GM19397 (cell line): ENCODE results near the gene PAEP.
"Not testable (repeated sequence)": the region's sequence is repeated elsewhere in the genome, so short reads cannot be mapped to it uniquely, and the experiment has no call there.

Experiments
- ATAC-seq: cut with Tn5 transposase; IDR thresholded peaks from one replicate; pipeline ENCODE4 v1.9.1; 2021; ENCODE audit warnings: mild to moderate bottlenecking, moderate library complexity; ENCODE audit not compliant: unreplicated experiment

Gene PAEP

DNA sequence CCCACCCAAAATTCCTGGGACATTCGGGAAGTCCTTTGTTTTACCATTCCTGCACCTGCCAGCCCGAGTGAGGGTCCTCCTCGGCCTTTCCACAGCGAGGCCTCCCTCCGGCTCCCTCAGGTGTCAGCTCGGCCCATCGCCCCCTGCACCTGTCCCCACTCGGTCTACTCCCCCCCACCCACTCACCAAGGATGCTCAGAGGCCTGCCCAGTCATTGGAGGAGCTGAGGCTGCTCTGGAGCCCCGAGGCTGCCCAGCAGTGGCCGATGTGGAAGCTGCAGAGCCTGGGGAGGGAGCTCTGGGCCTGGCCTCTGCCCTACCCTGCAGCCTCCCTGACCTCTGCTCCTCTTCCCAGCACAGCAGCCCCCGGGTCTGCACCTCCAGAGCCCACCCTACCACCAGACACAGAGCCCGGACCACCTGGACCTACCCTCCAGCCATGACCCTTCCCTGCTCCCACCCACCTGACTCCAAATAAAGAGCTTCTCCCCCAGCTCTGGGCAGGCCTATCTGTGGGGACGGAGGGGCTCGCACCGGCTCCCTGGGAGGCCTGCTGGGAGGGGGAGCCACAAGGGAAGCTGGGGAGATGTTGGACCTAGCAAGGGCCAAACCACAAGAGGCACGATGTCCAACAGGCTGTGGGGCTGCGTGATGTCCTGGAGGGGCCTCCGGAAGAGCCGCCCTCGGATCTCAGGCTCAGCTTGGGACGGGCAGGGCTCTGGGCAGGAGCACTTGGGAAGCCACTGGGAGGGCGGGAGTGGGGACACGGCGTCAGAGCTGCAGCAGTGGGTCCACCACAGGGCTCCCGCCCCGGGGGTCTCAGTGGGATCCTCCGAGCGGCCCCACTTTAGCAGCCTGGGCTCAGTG is 11.8 kb upstream of the PAEP start:
- not testable (repeated sequence) for ATAC-seq

DNA sequence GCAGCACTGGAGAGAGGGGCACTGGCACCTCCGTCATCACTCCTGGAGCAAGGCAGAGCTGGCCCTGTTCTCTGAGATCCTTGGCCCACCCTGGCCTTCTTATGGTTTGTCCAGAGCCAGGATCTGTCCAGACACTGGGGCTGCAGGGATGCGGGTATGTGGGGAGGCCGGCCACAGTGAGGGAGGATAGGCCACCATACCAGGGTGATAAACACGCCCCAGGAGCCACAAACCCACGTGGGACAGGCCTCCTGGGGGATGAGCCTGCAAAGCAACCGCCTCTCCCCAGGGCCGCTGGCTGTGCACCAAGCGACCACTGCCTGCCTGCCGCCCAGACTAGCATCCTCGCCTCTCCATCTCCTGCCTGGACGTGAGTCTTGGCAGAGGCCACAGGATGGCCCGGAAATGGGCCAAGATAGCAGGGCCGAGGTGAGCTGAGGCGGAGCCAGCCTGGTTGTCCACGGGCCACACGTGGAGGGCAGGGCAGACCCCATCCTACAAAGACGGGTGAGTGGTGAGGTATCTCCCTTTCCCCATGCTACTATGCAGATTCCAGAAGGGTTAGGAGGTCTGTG is 11.1 kb upstream of the PAEP start:
- ATAC-seq = no peak

DNA sequence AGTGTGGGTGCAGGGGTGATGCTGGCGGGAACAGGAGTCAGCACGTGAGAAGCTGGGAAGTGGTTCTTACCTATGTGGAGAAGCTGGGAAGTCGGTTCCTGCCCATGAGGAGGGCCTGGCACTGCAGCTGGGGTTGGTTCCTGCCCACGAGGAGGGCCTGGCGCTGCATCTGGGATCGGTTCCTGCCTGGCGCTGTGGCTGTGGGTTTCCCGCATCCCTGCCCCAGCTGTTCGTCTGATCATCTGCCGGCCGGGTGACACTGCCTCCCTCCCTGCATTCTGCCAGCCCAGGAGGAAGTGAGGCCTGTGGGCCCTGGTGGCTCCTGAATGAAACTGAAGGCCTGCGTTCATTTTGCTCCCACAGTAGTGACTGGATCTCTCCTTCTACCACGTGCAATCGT is 10.5 kb upstream of the PAEP start:
- no peak for ATAC-seq

DNA sequence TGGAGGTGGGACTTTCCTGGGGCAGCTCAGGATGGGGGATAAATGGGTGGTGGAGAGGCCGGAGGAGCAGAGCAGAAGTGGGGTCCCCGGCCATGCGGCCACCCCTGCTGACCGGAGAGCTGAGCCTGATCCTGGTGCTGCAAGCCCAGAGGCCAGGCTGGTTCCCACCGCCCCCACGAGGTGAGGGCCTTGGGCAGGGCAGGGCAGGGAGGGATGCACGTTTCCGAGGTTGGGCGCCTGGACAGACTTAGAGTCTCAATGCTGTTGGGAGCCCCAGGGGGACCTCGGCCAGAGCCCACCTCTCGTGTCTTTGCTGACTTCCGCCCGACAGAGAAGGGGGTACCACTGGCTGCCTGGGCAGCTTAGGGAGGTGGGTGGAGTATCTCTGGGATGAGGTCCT is 10.1 kb upstream of the PAEP start:
- ATAC-seq = no peak

DNA sequence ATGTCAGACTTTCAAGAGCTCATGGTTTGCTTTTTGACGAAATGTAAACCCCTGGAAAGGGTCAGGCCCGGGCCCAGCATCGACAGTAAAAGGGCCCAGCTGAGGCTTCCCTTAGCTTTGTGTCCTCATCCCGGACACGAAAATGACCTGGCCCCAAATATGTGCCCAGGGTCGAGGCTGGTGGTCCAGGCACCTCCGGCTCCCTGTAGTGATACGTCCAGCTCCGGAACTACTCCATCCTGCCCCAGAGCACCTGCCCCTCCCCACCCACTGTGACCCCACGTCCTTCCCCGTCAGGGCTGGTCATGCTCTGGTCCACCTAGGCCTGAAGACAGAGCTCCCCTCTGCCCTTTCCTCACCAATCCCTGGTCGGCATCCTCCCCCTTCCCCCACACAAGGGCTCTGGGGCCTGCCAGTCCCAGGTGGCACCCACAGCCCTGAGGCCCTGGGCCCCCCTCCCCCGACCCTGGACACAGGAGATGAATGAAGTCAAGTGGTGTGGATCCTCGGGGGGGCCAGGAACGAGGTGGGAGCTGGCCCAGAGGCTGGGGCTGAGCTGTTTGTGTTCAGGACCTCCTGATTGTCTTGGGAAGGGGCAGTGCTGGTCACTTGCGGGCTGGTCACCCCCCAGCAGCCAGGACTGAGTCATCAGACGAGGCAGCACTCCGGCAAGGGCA is 9.4 kb upstream of the PAEP start:
- no peak for ATAC-seq

DNA sequence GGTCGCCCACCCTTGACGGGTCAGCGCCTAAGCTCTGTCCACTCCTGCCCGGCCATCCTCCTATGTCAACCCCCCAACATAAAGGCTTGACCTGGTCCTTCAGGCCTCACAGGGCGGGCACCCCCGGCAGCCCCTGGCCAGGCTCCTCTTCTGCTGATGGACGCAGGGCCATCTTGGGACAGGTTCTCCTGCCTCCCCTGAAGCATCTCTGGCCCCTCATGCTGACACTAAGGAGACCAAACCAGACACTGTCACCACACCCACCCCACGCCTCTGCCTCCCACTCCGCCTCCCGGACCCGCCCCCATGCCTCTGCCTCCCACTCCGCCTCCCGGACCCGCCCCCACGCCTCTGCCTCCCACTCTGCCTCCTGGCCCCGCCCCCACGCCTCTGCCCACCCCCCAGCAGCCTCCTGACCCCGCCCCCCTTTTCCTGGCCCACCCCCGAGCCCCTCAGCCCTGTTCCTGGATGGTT is 8.8 kb upstream of the PAEP start:
- no peak for ATAC-seq

DNA sequence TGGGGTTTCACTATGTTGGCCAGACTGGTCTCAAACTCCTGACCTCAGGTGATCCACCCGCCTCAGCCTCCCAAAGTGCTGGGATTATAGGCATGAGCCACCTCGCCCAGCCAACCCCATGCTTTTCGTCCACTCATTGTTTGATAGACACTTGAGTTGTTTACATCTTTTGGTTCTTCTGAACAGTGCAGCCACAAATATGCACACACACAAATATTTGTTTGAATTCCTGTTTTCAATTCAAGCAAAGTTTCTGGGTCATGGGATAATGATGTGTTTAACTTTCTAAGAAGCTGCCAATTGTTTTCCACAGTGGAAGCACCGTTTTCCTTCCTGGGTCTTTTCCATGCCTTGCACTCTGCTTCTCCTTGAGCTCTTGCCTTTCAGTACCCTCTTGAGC is 6.8 kb upstream of the PAEP start:
- ATAC-seq = no peak

DNA sequence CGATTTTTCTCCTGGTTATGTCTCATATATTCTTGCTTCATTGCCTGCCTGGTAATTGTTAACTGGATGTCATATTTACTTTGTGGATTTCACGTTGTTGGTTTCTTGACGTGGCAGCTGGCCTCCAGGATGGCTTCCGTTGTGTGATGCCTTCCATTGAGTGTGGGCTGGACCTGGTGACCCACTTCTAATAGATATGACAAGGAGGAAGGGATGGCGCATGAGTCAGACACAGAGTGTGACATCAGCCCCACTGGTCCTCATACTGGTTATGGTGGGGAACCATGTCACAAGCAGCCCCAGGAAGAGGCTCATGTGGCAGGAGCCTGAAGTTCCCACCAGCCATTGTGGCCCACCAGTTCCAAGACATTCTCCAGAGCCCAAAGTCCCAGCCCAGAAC is 6.4 kb upstream of the PAEP start:
- no peak for ATAC-seq

DNA sequence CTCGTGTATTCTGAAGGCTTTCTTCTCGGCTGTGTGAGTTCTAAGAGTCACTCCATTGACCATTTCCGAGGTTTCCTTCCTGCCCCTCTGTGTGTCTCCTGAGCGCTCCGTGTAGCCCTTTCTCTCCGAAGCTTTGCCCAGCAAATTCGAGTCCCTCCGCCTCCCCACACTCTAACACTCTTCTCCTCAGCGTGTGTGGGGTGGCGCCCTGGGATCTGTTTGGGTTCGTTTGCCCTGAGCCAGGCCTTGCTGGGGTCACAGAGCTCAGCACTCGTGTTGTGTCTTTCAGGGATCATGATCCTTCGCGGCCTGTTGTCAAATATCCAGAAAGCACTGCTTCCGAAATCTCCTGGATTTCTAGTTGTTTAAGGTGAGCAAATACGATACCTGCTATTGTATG is 5.6 kb upstream of the PAEP start:
- ATAC-seq = no peak

DNA sequence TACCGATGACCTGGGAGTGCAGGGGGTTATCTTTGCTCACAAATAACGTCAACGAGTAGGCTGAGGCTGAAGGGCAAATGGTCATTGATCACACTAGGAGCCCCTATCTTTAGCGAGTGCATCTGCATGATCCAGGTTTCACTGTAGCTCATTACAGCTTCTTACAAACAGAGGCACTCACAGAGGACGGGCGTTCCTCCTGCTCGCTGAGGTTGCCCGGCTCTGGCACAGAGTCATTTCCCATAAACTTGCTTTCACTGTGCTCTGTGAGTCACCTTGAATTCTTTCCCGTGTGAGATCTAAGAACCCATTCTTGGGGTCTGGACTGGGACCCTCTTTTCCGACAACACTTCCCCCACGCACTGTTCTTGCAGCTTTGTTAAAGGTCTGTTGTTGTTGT is 1.9 kb upstream of the PAEP start:
- ATAC-seq = no peak

DNA sequence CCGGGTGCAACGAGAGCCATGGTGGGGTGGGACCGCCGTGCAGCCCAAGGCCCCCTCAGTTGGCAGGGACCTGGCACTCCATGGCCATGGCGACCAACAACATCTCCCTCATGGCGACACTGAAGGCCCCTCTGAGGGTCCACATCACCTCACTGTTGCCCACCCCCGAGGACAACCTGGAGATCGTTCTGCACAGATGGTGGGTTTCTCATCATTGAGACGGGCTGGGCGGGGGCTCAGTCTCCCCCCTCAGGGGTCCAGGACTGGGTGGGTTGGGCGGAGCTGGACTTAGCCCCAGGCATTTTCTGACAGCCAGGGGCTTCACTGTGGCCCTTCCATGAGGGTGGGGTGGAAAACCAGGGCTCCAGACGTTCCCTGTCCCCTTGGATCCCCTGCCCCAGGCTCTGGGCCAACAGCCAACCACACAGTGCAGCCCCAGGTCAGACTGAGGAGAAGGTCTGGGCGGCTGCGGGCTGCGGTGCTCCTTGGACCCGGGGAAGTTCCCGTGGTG is 734 bp downstream of the PAEP start:
- ATAC-seq = no peak

DNA sequence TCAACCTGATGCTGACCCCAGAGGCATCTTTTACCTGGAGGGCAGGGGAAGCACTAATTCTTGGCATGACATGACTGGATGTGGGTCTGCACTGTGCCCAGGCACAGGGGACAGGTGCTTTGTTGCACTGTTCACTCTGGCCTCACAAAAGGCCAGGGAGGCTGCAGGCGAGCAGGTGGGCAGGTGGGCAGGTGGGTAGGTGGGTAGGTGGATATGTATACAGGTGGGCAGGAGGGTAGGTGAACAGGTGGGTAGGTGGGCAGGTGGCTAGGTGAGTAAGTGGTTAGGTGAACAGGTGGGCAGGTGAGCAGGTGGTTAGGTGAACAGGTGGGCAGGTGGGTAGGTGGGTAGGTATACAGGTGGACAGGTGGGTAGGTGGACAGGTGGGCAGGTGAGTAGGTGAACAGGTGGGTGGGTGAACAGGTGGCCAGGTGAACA is 1.5 kb downstream of the PAEP start:
- ATAC-seq = no peak

DNA sequence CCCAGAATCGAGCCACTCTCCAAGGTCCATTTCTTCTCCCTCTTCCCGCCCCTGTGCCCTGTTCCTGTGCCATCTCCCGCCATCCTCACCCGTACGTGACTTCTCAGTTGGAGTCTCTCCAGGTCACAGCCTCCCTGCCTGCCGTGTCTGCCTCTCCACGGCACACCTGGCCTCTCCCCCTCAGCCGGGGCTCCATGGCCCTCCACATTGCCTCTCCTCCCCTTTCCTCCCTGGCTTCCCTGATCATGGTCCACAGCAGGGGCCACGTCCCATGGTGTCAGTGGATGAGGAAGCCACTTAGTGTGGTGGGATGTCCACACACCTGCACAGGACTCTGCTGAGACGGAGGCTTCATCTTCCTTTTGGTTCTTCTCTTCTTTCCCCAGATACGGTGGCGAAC is 2.3 kb downstream of the PAEP start:
- ATAC-seq = no peak

DNA sequence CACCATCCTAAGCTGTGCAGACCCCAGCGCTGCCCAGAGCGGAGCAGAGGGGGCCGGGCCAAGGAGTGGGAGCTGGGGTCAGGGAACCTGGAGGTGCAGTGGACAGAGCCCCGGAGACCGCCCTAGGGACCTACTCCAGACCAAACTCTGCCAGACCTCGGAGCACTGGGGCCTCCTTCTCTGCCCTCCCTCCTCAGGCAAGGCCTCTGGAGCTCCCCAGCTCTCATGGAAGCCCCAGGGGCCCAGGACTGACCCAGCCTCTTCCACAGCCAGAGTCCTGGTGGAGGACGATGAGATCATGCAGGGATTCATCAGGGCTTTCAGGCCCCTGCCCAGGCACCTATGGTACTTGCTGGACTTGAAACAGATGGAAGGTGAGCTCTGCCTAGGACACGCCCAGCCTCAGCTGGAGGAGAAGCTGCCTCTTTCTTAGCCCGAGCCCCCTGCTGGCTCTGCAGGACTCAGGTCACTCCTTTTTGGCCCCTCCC is 3.6 kb downstream of the PAEP start:
- no peak for ATAC-seq

DNA sequence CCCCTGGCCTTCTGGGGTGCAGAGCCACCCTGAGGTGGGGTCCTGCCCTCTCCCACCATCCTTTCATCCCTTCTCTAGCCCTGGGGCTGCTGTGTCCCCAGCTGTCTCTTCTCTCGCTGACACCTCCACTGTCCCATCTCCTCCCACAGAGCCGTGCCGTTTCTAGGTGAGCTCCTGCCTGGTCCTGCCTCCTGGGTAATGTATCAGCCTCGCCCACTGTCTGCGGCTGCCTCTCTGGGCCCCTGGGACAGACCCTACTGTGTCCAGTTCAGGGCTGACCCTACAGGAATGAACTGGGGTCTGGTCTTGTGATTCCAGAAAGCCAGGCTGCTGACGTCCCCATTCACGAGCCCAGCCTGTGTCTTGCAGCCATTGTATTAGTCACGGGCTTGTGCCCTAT is 4.1 kb downstream of the PAEP start:
- no peak for ATAC-seq

DNA sequence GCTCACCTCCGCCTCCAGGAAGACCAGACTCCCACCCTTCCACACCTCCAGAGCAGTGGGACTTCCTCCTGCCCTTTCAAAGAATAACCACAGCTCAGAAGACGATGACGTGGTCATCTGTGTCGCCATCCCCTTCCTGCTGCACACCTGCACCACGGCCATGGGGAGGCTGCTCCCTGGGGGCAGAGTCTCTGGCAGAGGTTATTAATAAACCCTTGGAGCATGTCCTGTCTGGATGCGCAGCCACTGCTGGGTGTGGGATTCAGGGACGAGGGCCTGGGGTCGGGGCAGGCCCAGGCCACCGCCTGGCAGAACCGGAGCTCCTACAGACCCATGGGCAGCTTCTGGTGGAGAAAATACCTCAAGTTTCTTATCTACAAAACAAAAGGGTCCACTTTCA is 5.0 kb downstream of the PAEP start:
- no peak for ATAC-seq

DNA sequence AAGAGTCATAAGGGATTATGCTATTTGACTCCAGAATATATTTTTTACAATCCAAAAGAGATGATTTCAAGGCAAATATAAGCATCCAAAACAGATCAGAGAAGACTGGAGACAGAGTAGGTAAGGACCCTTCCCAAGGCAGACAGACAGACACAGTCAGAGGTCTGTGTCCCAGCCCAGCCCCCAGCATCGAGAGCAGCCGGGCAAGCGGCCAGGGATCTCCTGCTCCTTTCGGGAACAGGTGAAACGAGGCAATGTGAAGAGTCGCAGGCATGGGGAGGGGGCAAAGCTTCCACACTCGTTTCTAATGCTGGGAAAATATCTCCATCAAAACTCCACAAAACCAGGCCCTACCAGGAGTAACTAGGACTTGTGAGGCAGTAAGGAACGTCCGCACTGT is 5.8 kb downstream of the PAEP start:
- ATAC-seq = no peak

DNA sequence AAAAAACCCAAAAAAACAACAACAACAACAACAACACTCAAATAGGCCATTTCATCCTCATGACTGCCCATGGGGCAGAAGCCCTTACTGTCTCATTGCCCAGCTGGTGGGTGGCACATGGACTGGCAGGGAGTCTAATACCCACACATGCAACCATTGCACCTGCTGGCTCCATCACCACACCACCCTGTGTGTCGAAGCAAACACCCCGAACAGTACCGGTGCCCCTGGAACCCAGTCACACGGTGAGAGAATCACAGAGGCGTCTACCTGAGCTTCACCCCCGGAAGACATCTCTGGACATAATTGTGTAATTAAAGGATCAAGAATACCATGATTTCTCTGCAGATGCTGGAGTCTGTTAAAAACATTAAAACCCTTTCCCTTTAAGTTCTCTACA is 6.5 kb downstream of the PAEP start:
- ATAC-seq = no peak

DNA sequence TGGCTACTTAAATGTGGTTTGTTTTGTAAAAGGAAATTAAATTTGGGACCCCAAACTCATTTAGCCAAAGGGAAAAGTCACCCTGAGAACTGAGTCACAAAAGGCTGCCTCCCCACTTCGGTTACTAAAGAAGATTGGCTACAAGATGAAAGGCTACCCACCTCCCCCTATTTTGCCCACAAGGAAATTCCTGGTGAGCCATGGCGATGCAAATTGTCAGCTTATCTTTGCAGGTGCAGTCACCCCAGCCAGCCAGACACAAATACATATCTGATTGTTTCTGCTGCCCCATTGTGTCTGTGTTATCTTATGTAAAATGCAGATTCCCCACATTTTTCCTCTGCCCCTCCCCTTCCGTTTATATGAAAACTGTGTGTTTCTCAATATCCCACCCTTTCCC is 8.9 kb downstream of the PAEP start:
- no peak for ATAC-seq

DNA sequence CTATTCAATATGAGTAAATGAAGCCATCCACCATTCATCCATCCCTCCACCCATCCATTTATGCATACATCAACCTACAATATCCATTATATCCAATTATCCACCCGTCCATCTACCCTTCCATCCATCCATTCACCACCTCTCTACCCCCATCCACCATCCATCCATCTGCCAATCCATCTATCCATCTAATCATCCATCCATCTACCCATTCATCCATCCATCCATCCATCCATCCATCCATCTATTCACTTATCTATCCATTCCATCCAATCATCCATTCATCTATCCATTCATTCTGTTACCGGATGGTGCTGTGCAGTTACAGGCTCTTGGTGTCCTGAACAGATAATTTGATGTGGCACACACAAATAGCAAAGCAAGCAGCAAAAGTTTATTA is 10.7 kb downstream of the PAEP start:
- ATAC-seq = no peak

DNA sequence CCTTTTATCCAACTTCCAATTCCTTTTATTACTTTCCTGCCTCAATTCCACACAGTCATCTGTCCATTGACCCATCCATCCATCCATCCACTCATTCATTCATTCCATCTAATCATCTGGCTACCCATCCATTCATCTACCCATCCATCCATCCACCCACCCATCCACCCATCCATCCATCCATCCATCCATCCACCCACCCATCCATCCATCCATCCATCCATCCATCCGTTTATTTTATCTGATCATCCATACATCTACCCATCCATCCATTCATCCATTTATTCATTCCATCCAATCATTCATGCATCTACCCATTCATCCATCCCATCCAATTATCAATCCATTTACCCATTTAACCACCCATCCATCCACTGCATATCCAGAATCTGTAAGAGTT is 11.6 kb downstream of the PAEP start:
- no peak for ATAC-seq

DNA sequence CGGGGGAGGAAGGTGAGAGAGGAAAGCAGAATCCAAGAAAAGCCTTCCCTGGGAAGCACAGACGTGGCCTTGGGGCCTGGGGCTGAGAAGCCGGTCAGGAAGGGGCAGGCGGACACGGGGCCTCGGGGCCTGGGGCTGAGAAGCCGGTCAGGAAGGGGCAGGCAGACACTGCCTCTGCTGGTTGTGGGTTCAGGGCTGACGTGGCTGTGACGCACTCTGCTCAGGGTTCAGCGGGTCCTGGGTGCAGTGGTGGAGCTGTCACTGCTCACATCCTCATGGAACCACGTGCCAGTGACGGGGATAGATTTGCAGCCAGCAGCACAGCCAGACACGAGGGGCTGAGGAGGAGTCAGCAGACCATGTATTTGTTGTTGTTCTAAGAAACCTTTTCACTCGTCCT is 12.8 kb downstream of the PAEP start:
- no peak for ATAC-seq
